Keratinocyte (primary cell): ENCODE results near the gene FAHD1. TPM values are rescaled to one million over a fixed set of nuclear protein-coding genes. Genes with fewer than 3 reads are reported as not detected.
A peak's percentile ranks its signal among the peaks of the same experiment; 100 is the strongest.

Source experiments
- DNase-seq: peaks from one replicate; pipeline ENCODE4 v3.0.0-alpha.2; 2011; ENCODE audit warnings: low read depth, missing footprints, low spot score
- FAIRE-seq: peaks from 2 replicates; lab custom pipeline; 2011; peaks lifted over from hg19 to GRCh38; lab: Jason Lieb, UNC
- H2AFZ ChIP-seq: 2 replicates; pipeline ENCODE4 v1.6.0; 2012; ENCODE audit warnings: low read length, control low read depth, inconsistent platforms; ENCODE audit not compliant: control insufficient read depth
- H3K27ac ChIP-seq: 2 replicates; pipeline ENCODE4 v1.5.1; 2011; ENCODE audit warnings: low read length; ENCODE audit not compliant: control insufficient read depth, insufficient read depth
- H3K27me3 ChIP-seq: 3 replicates; pipeline ENCODE4 v1.6.0; 2011; ENCODE audit warnings: low read length; ENCODE audit not compliant: control insufficient read depth, insufficient read depth; ENCODE audit errors: extremely low read depth
- H3K36me3 ChIP-seq, 2 experiments: 2 replicates in 1 of 2; 3 replicates in 1 of 2; pipeline ENCODE4 v1.5.1; 2011; ENCODE audit warnings: low read length in 2 of 2, mild to moderate bottlenecking in 1 of 2; ENCODE audit not compliant: control insufficient read depth in 2 of 2, insufficient read depth in 2 of 2; ENCODE audit errors: extremely low read depth in 1 of 2
- H3K4me1 ChIP-seq: 3 replicates; pipeline ENCODE4 v1.5.1; 2011; ENCODE audit warnings: low read length; ENCODE audit not compliant: control insufficient read depth, insufficient read depth; ENCODE audit errors: extremely low read depth
- H3K4me2 ChIP-seq: 3 replicates; pipeline ENCODE4 v1.6.0; 2011; ENCODE audit warnings: low read depth, low read length; ENCODE audit not compliant: control insufficient read depth, insufficient read depth; ENCODE audit errors: extremely low read depth
- H3K4me3 ChIP-seq, 3 experiments: fragments of 200-600 bp in 1 of 3; sonication (generic) in 1 of 3; 2 replicates in 2 of 3; 3 replicates in 1 of 3; pipeline ENCODE4 v1.5.1; 2011 to 2016; ENCODE audit warnings: low read length in 3 of 3, mild to moderate bottlenecking in 3 of 3, control low read depth in 2 of 3, inconsistent platforms in 1 of 3, low read depth in 1 of 3, mixed read lengths in 1 of 3, mixed run types in 1 of 3, moderate library complexity in 1 of 3; ENCODE audit not compliant: control insufficient read depth in 2 of 3, insufficient read depth in 2 of 3; ENCODE audit errors: extremely low read depth in 1 of 3
- H3K79me2 ChIP-seq: 2 replicates; pipeline ENCODE4 v1.6.0; 2012; ENCODE audit warnings: low read length; ENCODE audit not compliant: control insufficient read depth, insufficient read depth
- H3K9ac ChIP-seq: 3 replicates; pipeline ENCODE4 v1.6.0; 2011; ENCODE audit warnings: low read length; ENCODE audit not compliant: control insufficient read depth, insufficient read depth; ENCODE audit errors: extremely low read depth
- H3K9me1 ChIP-seq: 3 replicates; pipeline ENCODE4 v1.6.0; 2011; ENCODE audit warnings: low read length; ENCODE audit not compliant: control insufficient read depth, insufficient read depth; ENCODE audit errors: extremely low read depth
- H3K9me3 ChIP-seq: 2 replicates; pipeline ENCODE4 v1.5.1; 2012; ENCODE audit warnings: low read depth, low read length; ENCODE audit not compliant: control insufficient read depth
- H4K20me1 ChIP-seq: 3 replicates; pipeline ENCODE4 v1.6.0; 2011; ENCODE audit warnings: low read length; ENCODE audit not compliant: control insufficient read depth, insufficient read depth; ENCODE audit errors: extremely low read depth
- EZH2 ChIP-seq: IDR thresholded peaks from one replicate; pipeline ENCODE4 v1.6.1; 2012; ENCODE audit warnings: inconsistent platforms, mild to moderate bottlenecking, low read length, moderate library complexity
- dilution Hi-C: fragments of 300-500 bp; cut with MboI; formaldehyde crosslinking; loops from one replicate; pipeline ENCODE4 v1.7.0; 2020; ENCODE audit warnings: low sequenced_read_pairs; ENCODE audit not compliant: extremely low pct_ligation_motif_present
- polyA plus RNA-seq, 5 experiments: library from polyadenylated mRNA; depleted of rRNA in 3 of 5; stranded (reverse) in 3 of 5; stranded (forward) in 1 of 5; unstranded in 1 of 5; fragments of >200 nt; gene quantifications; 1 replicate in 1 of 5; 2 replicates in 3 of 5; 3 replicates in 1 of 5; pipeline versions ENCODE4 v1.2.1 to v1.2.3, GENCODE V29; 2011 to 2012; ENCODE audit warnings: missing spikeins in 2 of 5, low read depth in 1 of 5, low replicate concordance in 1 of 5
- TF ChIP-seq, protein P1 (sequence below), 3 experiments: IDR thresholded peaks in 1 of 3; conservative IDR thresholded peaks in 1 of 3; optimal IDR thresholded peaks in 1 of 3; 2 replicates in 2 of 3; 3 replicates in 1 of 3; pipeline versions ENCODE3 to v1.5.1; 2011; ENCODE audit warnings: low read length in 3 of 3, mild to moderate bottlenecking in 3 of 3, moderate library complexity in 2 of 3, control low read depth in 1 of 3, inconsistent platforms in 1 of 3; ENCODE audit not compliant: insufficient read depth in 2 of 3; ENCODE audit errors: extremely low read depth in 1 of 3

Gene FAHD1
- polyA plus RNA-seq, 1 donor (not counting 4 experiments of a cell fraction or from before 2014, with no cell fraction given): 29.4 TPM

DNA sequence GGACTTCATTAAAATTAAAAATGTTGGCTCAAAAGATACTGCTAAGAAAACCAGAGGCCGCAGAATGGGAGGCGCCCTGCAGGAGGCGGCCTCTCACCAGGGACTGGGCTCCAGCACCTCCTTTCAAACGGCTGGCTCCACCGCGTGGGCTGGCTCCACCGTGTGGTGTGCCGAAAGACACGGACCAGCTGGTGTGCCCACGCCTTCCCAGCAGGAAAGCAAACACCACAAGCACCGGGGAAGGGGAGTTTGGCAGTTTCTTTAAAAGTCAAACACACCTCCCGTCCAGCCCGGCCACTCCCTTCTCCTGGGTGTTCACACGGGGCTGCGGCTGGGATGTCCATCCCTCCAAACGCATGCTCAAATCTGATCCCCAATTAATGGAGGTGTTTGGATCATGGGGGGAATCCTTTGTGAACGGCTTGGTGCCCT is 14.3 kb upstream of the FAHD1 start:
- H3K79me2 ChIP-seq: no peaks in the 10 kb centered on the region
- H3K9ac ChIP-seq: no peak overlapping the region
- H2AFZ ChIP-seq: no peak overlapping the region
- H3K9me1 ChIP-seq: no peaks in the 10 kb centered on the region
- H3K27me3 ChIP-seq: no peaks in the 10 kb centered on the region
- peaks cover 0 to 13% of the 10 kb centered on the region in 2 experiments for H3K36me3 ChIP-seq
- H4K20me1 ChIP-seq: no peaks in the 10 kb centered on the region
- DNase-seq: no peak
- dilution Hi-C loops: no loop called here
- no peaks in the 10 kb centered on the region for H3K9me3 ChIP-seq
- no peaks in the 10 kb centered on the region for H3K4me1 ChIP-seq
- no peak overlapping the region for H3K27ac ChIP-seq
- no peak for FAIRE-seq
- H3K4me3 ChIP-seq: no peak overlapping the region
- TF ChIP-seq, protein P1, sequence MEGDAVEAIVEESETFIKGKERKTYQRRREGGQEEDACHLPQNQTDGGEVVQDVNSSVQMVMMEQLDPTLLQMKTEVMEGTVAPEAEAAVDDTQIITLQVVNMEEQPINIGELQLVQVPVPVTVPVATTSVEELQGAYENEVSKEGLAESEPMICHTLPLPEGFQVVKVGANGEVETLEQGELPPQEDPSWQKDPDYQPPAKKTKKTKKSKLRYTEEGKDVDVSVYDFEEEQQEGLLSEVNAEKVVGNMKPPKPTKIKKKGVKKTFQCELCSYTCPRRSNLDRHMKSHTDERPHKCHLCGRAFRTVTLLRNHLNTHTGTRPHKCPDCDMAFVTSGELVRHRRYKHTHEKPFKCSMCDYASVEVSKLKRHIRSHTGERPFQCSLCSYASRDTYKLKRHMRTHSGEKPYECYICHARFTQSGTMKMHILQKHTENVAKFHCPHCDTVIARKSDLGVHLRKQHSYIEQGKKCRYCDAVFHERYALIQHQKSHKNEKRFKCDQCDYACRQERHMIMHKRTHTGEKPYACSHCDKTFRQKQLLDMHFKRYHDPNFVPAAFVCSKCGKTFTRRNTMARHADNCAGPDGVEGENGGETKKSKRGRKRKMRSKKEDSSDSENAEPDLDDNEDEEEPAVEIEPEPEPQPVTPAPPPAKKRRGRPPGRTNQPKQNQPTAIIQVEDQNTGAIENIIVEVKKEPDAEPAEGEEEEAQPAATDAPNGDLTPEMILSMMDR (optimal IDR thresholded peaks at IDR 0.05 in 1 of 3, IDR thresholded peaks at IDR 0.05 in 1 of 3, conservative IDR thresholded peaks at IDR 0.05 in 1 of 3; ENCODE audit: extremely low read depth in 1 of 3, insufficient read depth in 2 of 3, low read length in 3 of 3): peak; percentile 61 to 80 (median 73)
- no peak for TF ChIP-seq EZH2
- no peak overlapping the region for H3K4me2 ChIP-seq

DNA sequence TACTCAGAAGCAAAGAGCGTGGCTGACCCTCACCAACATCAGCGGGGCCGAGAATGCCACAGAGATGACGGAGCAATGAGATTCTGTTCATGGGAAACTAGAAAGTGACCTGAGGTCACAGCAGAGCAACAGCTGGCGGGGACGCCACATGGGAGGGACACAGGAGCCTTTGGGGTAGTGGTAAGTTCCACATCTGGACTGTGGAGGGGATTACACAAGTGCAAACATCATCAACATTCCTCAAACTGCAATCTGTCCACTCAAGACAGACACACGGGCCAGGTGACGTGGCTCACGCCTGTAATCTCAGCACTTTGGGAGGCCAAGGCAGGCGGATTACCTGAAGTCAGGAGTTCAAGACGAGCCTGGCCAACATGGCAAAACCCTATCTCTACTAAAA is 11.5 kb upstream of the FAHD1 start:
- Histone ChIP-seq H3K79me2 (no peaks in the 10 kb centered on the region), H3K4me1 (no peaks in the 10 kb centered on the region), H3K27ac (no peak overlapping the region), H3K4me2 (no peak overlapping the region), H3K27me3 (no peaks in the 10 kb centered on the region), H4K20me1 (no peaks in the 10 kb centered on the region), H3K36me3 (peaks cover 0 to 14% of the 10 kb centered on the region in 2 experiments), H3K9me3 (no peaks in the 10 kb centered on the region), H3K9me1 (no peaks in the 10 kb centered on the region), H3K4me3 (no peak overlapping the region), H3K9ac (no peak overlapping the region), H2AFZ (no peak overlapping the region)
- no peak for DNase-seq
- TF ChIP-seq, protein P1 (optimal IDR thresholded peaks at IDR 0.05 in 1 of 3, IDR thresholded peaks at IDR 0.05 in 1 of 3, conservative IDR thresholded peaks at IDR 0.05 in 1 of 3; ENCODE audit: extremely low read depth in 1 of 3, insufficient read depth in 2 of 3, low read length in 3 of 3): no peak
- TF ChIP-seq EZH2: no peak
- dilution Hi-C loops: no loop called here
- FAIRE-seq: no peak
